ENCODE measurements around the gene BDKRB1.

Gene BDKRB1

GRCh38 chr14:96303981-96304380 is 48.0 kb downstream of the BDKRB1 start:
- TF ChIP-seq POLR2AphosphoS5 (IDR thresholded peaks at IDR 0.05; ENCODE audit: low read depth, low read length) (no peak), REST (IDR thresholded peaks at IDR 0.05; ENCODE audit: insufficient read depth in 1 of 2, low read depth in 2 of 2, low read length in 2 of 2) (no peak), SIN3A (IDR thresholded peaks at IDR 0.05; ENCODE audit: borderline replicate concordance, insufficient read depth, low read length) (no peak), TAF1 (IDR thresholded peaks at IDR 0.05; ENCODE audit: borderline replicate concordance, insufficient read depth, low read length) (no peak), FOXP2 (optimal IDR thresholded peaks at IDR 0.05; ENCODE audit: borderline replicate concordance, extremely low read depth, extremely low read length, insufficient read depth) (no peak)

- TF ChIP-seq REST (IDR thresholded peaks at IDR 0.05; ENCODE audit: insufficient read depth in 1 of 2, low read depth in 2 of 2, low read length in 2 of 2) = no peak
- TF ChIP-seq TAF1 (IDR thresholded peaks at IDR 0.05; ENCODE audit: borderline replicate concordance, insufficient read depth, low read length) = no peak
Observed at GRCh38 chr14:96304956-96305355, 48.9 kb downstream of the BDKRB1 start.

GRCh38 chr14:96307434-96307833 is 51.4 kb downstream of the BDKRB1 start:
- TF ChIP-seq FOXP2 (optimal IDR thresholded peaks at IDR 0.05; ENCODE audit: borderline replicate concordance, extremely low read depth, extremely low read length, insufficient read depth) (no peak), TAF1 (IDR thresholded peaks at IDR 0.05; ENCODE audit: borderline replicate concordance, insufficient read depth, low read length) (no peak), POLR2AphosphoS5 (IDR thresholded peaks at IDR 0.05; ENCODE audit: low read depth, low read length) (no peak), SIN3A (IDR thresholded peaks at IDR 0.05; ENCODE audit: borderline replicate concordance, insufficient read depth, low read length) (no peak), REST (IDR thresholded peaks at IDR 0.05; ENCODE audit: insufficient read depth in 1 of 2, low read depth in 2 of 2, low read length in 2 of 2) (no peak)

GRCh38 chr14:96309133-96309895 is 53.3 kb downstream of the BDKRB1 start:
- TF ChIP-seq SIN3A (IDR thresholded peaks at IDR 0.05; ENCODE audit: borderline replicate concordance, insufficient read depth, low read length) (no peak), REST (IDR thresholded peaks at IDR 0.05; ENCODE audit: insufficient read depth in 1 of 2, low read depth in 2 of 2, low read length in 2 of 2) (no peak), POLR2AphosphoS5 (IDR thresholded peaks at IDR 0.05; ENCODE audit: low read depth, low read length) (no peak), TAF1 (IDR thresholded peaks at IDR 0.05; ENCODE audit: borderline replicate concordance, insufficient read depth, low read length) (no peak), FOXP2 (optimal IDR thresholded peaks at IDR 0.05; ENCODE audit: borderline replicate concordance, extremely low read depth, extremely low read length, insufficient read depth) (no peak)

All from PFSK-1 (cell line).